Activated CD4-positive, alpha-beta memory T cell treated with anti-CD3 and anti-CD28 coated beads for 36 hours (primary cell): ENCODE results near the gene FCRL2. TPM values are rescaled to one million over a fixed set of nuclear protein-coding genes. Genes with fewer than 3 reads are reported as not detected.

Source experiments
- CTCF ChIA-PET: fragments of 350-600 bp; sonication (Branson Sonifier 250); formaldehyde crosslinking; loops from one replicate; lab custom pipeline; 2021; ENCODE audit warnings: antibody characterized with exemption, inconsistent platforms; lab: Charles Lee
- POLR2A ChIA-PET: fragments of 350-600 bp; sonication (Branson Sonifier 250); formaldehyde crosslinking; loops from one replicate; lab custom pipeline; 2021; ENCODE audit warnings: antibody characterized with exemption; lab: Charles Lee
- DNase-seq: peaks from one replicate; pipeline ENCODE4 v3.0.0-alpha.2; 2020
- H3K27ac Mint-ChIP-seq: one replicate; pipeline ENCODE4 v1.8.0; 2021; ENCODE audit warnings: mixed read lengths
- H3K27me3 Mint-ChIP-seq: one replicate; pipeline ENCODE4 v1.8.0; 2021; ENCODE audit warnings: mixed read lengths
- H3K36me3 Mint-ChIP-seq: one replicate; pipeline ENCODE4 v1.8.0; 2021; ENCODE audit warnings: mixed read lengths
- H3K4me1 Mint-ChIP-seq: one replicate; pipeline ENCODE4 v1.8.0; 2021; ENCODE audit warnings: low read depth, mixed read lengths
- H3K4me3 Mint-ChIP-seq: one replicate; pipeline ENCODE4 v1.8.0; 2021; ENCODE audit warnings: mild to moderate bottlenecking, mixed read lengths
- H3K9me3 Mint-ChIP-seq: one replicate; pipeline ENCODE4 v1.8.0; 2021; ENCODE audit warnings: mixed read lengths
- intact Hi-C: fragments of 100-400 bp; cut with micrococcal nuclease; formaldehyde crosslinking; loops from one replicate; pipeline ENCODE4 v1.15.1; 2023
- total RNA-seq, 2 experiments: library from RNA; stranded (reverse); gene quantifications; one replicate each; pipeline ENCODE4 v1.2.3, GENCODE V29; 2021

FCRL2 gene, protein sequence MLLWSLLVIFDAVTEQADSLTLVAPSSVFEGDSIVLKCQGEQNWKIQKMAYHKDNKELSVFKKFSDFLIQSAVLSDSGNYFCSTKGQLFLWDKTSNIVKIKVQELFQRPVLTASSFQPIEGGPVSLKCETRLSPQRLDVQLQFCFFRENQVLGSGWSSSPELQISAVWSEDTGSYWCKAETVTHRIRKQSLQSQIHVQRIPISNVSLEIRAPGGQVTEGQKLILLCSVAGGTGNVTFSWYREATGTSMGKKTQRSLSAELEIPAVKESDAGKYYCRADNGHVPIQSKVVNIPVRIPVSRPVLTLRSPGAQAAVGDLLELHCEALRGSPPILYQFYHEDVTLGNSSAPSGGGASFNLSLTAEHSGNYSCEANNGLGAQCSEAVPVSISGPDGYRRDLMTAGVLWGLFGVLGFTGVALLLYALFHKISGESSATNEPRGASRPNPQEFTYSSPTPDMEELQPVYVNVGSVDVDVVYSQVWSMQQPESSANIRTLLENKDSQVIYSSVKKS
- total RNA-seq: not detected

- no peak for DNase-seq
- Mint-ChIP-seq H3K9me3 (no peaks in the 10 kb centered on the region), H3K36me3 (no peaks in the 10 kb centered on the region), H3K27me3 (peaks cover 23% of the 10 kb centered on the region), H3K4me1 (no peaks in the 10 kb centered on the region), H3K4me3 (no peak within 1 kb of the TSS), H3K27ac (no peak within 1 kb of the TSS)
- POLR2A ChIA-PET: no interaction called here
- intact Hi-C loops: loop anchor here (10.0 kb wide), 1 partner anchor 192 kb away; no protein-coding TSS in a partner anchor
- CTCF ChIA-PET: no interaction called here
Observed at GRCh38 chr1:157776971-157777391, at the start of gene FCRL2. FCRL2 (minus strand) TSS chr1:157777132; CDS start chr1:157777073, 59 bp downstream.

GRCh38 chr1:157820299-157820698 is 43.4 kb upstream of the FCRL2 start:
- intact Hi-C loops: no loop called here
- Mint-ChIP-seq H3K27ac (no peak overlapping the region), H3K9me3 (no peaks in the 10 kb centered on the region), H3K27me3 (peaks cover 7% of the 10 kb centered on the region), H3K36me3 (no peaks in the 10 kb centered on the region), H3K4me3 (no peak overlapping the region), H3K4me1 (no peaks in the 10 kb centered on the region)
- POLR2A ChIA-PET: no interaction called here
- CTCF ChIA-PET: no interaction called here
- DNase-seq: no peak

- H3K36me3 Mint-ChIP-seq: no peaks in the 10 kb centered on the region
- H3K9me3 Mint-ChIP-seq: no peaks in the 10 kb centered on the region
- intact Hi-C loops: no loop called here
- no peak for DNase-seq
- H3K27me3 Mint-ChIP-seq: peaks cover 7% of the 10 kb centered on the region
- POLR2A ChIA-PET: no interaction called here
- no peak within 1 kb of the TSS for H3K27ac Mint-ChIP-seq
- H3K4me3 Mint-ChIP-seq: no peak within 1 kb of the TSS
- CTCF ChIA-PET: no interaction called here
- H3K4me1 Mint-ChIP-seq: no peaks in the 10 kb centered on the region
Observed at GRCh38 chr1:157819896-157820295, 43.0 kb upstream of the FCRL2 start, which contains the start of gene FCRL1. FCRL1 (minus strand) TSS chr1:157820120; CDS start chr1:157820037, 83 bp downstream.

DNA sequence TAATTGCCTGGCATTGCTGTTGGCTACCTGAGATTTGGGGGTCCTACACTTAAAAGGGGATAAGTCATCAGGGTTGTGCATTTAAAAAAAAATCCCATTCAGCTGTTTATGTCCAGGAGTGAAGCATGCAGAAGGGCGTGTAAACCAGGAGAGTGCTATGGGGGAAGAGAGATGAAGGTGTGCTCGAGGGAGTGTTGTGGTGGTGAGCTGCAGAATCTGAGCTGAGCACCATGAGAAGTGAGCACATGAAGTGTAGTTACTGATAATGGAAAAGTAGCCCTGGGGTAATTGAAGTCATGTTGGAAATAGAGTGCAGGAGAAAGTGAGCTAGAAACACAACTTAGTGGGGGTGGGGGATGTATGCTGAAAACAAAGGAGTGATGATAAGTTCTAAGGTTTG is 42.3 kb upstream of the FCRL2 start:
- POLR2A ChIA-PET: no interaction called here
- intact Hi-C loops: no loop called here
- H3K9me3 Mint-ChIP-seq: peaks cover 2% of the 10 kb centered on the region
- no peak overlapping the region for H3K4me3 Mint-ChIP-seq
- CTCF ChIA-PET: no interaction called here
- peaks cover 5% of the 10 kb centered on the region for H3K27me3 Mint-ChIP-seq
- H3K27ac Mint-ChIP-seq: no peak overlapping the region
- no peak for DNase-seq
- no peaks in the 10 kb centered on the region for H3K4me1 Mint-ChIP-seq
- H3K36me3 Mint-ChIP-seq: no peaks in the 10 kb centered on the region

GRCh38 chr1:157813269-157813668 is 36.3 kb upstream of the FCRL2 start:
- CTCF ChIA-PET: interaction anchor here (1.4 kb wide), 1 partner anchor 233 kb away, joined by 4 read pairs; no protein-coding TSS in a partner anchor
- Mint-ChIP-seq H3K4me1 (no peaks in the 10 kb centered on the region), H3K27me3 (peaks cover 11% of the 10 kb centered on the region), H3K36me3 (peaks cover 9% of the 10 kb centered on the region), H3K27ac (no peak overlapping the region), H3K4me3 (no peak overlapping the region), H3K9me3 (peaks cover 20% of the 10 kb centered on the region)
- intact Hi-C loops: no loop called here
- no peak for DNase-seq
- POLR2A ChIA-PET: no interaction called here

GRCh38 chr1:157806431-157807149 is 29.7 kb upstream of the FCRL2 start:
- no peak overlapping the region for H3K27ac Mint-ChIP-seq
- H3K4me3 Mint-ChIP-seq: no peak overlapping the region
- H3K4me1 Mint-ChIP-seq: no peaks in the 10 kb centered on the region
- POLR2A ChIA-PET: no interaction called here
- CTCF ChIA-PET: no interaction called here
- DNase-seq: no peak
- H3K36me3 Mint-ChIP-seq: peaks cover 1% of the 10 kb centered on the region
- H3K9me3 Mint-ChIP-seq: no peaks in the 10 kb centered on the region
- peaks cover 12% of the 10 kb centered on the region for H3K27me3 Mint-ChIP-seq
- intact Hi-C loops: no loop called here

DNA sequence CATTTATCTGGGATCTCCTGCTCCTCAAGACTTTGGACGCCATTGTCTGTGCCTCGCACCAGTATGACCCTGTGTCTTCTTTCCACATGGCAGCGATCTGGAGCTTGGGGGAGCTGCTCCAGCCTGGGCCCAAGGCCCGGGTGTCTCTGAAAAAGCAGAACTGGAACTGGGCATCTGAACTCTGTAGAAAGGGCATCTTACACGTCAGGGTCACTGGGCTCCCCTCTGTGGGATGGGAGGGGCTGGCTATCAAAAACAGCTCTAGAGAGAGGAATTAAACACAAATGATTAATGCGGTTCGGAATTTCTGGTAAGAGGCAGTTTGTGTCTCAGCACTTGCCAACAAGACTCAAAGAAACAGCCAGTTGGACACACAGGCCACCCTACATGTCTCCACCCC is 26.9 kb upstream of the FCRL2 start:
- no peaks in the 10 kb centered on the region for H3K36me3 Mint-ChIP-seq
- intact Hi-C loops: no loop called here
- CTCF ChIA-PET: interaction anchor here (0.5 kb wide), 1 partner anchor 220 kb away, joined by 3 read pairs; no protein-coding TSS in a partner anchor
- H3K27ac Mint-ChIP-seq: no peak overlapping the region
- H3K4me3 Mint-ChIP-seq: no peak overlapping the region
- no peak for DNase-seq
- peaks cover 10% of the 10 kb centered on the region for H3K27me3 Mint-ChIP-seq
- H3K9me3 Mint-ChIP-seq: no peaks in the 10 kb centered on the region
- POLR2A ChIA-PET: no interaction called here
- H3K4me1 Mint-ChIP-seq: no peaks in the 10 kb centered on the region

- intact Hi-C loops: no loop called here
- CTCF ChIA-PET: no interaction called here
- Mint-ChIP-seq H3K4me3 (no peak overlapping the region), H3K36me3 (no peaks in the 10 kb centered on the region), H3K27ac (no peak overlapping the region), H3K27me3 (no peaks in the 10 kb centered on the region), H3K9me3 (no peaks in the 10 kb centered on the region), H3K4me1 (no peaks in the 10 kb centered on the region)
- POLR2A ChIA-PET: no interaction called here
- no peak for DNase-seq
Observed at GRCh38 chr1:157799996-157800395, 23.1 kb upstream of the FCRL2 start.

- Mint-ChIP-seq H3K27ac (no peak overlapping the region), H3K36me3 (no peaks in the 10 kb centered on the region), H3K9me3 (peaks cover 9% of the 10 kb centered on the region), H3K4me3 (no peak overlapping the region), H3K27me3 (no peaks in the 10 kb centered on the region), H3K4me1 (no peaks in the 10 kb centered on the region)
- CTCF ChIA-PET: no interaction called here
- intact Hi-C loops: no loop called here
- POLR2A ChIA-PET: no interaction called here
- no peak for DNase-seq
Observed at GRCh38 chr1:157798211-157798610, 21.3 kb upstream of the FCRL2 start.

DNA sequence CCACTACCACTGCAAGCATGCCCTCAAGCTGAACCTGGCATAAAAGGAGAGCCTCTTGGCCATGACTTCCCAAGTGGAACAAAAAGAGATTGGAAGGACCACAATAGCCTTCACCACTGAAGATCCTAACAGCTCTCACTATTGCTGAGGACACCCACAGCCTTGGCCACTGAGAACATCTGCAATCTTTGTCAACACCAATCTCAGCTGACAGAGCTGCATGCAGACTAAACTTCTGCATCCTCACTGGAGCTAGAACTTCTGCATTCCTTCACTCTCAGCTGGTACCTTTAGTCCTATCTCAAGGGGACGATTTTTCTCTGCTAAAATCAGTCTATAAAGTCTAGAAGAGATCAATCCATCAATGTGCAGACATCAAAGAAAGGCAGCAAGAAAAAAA is 8.3 kb upstream of the FCRL2 start:
- intact Hi-C loops: no loop called here
- peaks cover 3% of the 10 kb centered on the region for H3K9me3 Mint-ChIP-seq
- H3K4me3 Mint-ChIP-seq: no peak overlapping the region
- ChIA-PET CTCF (no interaction called here), POLR2A (no interaction called here)
- H3K36me3 Mint-ChIP-seq: no peaks in the 10 kb centered on the region
- H3K4me1 Mint-ChIP-seq: no peaks in the 10 kb centered on the region
- H3K27ac Mint-ChIP-seq: no peak overlapping the region
- DNase-seq: no peak
- peaks cover 7% of the 10 kb centered on the region for H3K27me3 Mint-ChIP-seq

DNA sequence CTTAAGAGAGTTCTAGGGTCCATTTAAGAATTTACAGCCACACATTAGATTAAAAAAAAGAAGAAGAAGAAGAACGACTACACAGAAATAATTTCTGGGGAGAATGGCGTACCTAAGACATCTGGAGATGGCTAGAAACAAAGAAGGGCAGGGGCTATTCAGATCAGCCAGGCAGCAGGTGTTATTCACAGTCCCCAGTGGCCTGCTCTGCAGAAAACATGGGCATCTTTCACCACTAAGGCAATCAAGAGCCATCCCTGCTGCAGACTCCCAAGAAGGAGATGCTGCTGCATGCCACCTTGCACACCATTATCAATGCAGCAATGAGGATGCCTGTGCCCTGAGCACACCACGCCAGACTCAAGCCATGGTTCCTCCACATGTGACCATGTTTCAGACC is 7.9 kb upstream of the FCRL2 start:
- no peaks in the 10 kb centered on the region for H3K9me3 Mint-ChIP-seq
- ChIA-PET CTCF (no interaction called here), POLR2A (no interaction called here)
- H3K4me1 Mint-ChIP-seq: no peaks in the 10 kb centered on the region
- H3K27me3 Mint-ChIP-seq: peaks cover 7% of the 10 kb centered on the region
- H3K27ac Mint-ChIP-seq: no peak overlapping the region
- intact Hi-C loops: no loop called here
- no peak for DNase-seq
- H3K4me3 Mint-ChIP-seq: no peak overlapping the region
- no peaks in the 10 kb centered on the region for H3K36me3 Mint-ChIP-seq

GRCh38 chr1:157782931-157783330 is 6.0 kb upstream of the FCRL2 start:
- no peaks in the 10 kb centered on the region for H3K4me1 Mint-ChIP-seq
- H3K27ac Mint-ChIP-seq: no peak overlapping the region
- peaks cover 13% of the 10 kb centered on the region for H3K27me3 Mint-ChIP-seq
- POLR2A ChIA-PET: interaction anchor here (0.5 kb wide), 1 partner anchor 1437 kb away, joined by 3 read pairs; no protein-coding TSS in a partner anchor
- H3K36me3 Mint-ChIP-seq: no peaks in the 10 kb centered on the region
- intact Hi-C loops: no loop called here
- DNase-seq: no peak
- CTCF ChIA-PET: no interaction called here
- H3K9me3 Mint-ChIP-seq: no peaks in the 10 kb centered on the region
- no peak overlapping the region for H3K4me3 Mint-ChIP-seq
